ENCODE results near the gene ICOS. TPM values are rescaled to one million over a fixed set of nuclear protein-coding genes. Genes with fewer than 3 reads are reported as not detected.

ICOS gene
- total and polyA plus RNA-seq, 10 of the 15 experiments (the other 5 are each of a cell fraction or from before 2014, with no cell fraction given) = 0.47 to 36.0 (median 0.87) TPM

- intact Hi-C loops (cut with micrococcal nuclease; ENCODE audit: unreplicated experiment) (loop anchor here (5.0 kb wide), 1 partner anchor 423 kb away; no protein-coding TSS in a partner anchor), in situ Hi-C loops (cut with MboI) (no loop called here)
- ATAC-seq (no peak), DNase-seq (ENCODE audit: low read depth, low spot score) (no peak), FAIRE-seq (no peak)
- H3K27ac ChIP-seq (ENCODE audit: control insufficient read depth, insufficient read depth) = no peak overlapping the region
- H3K27me3 ChIP-seq (replicated peaks in 1 of 2; ENCODE audit: control insufficient read depth in 2 of 2, insufficient read depth in 2 of 2, low read length in 1 of 2) = 0 out of 4 replicates have a peak, but pooled peaks cover 0 to 5% of the 10 kb centered on the region in 2 experiments
- TF ChIP-seq STAT1 (conservative IDR thresholded peaks at IDR 0.05) (no peak), ZNF592 (IDR thresholded peaks at IDR 0.05) (no peak), SRF (IDR thresholded peaks at IDR 0.05; ENCODE audit: low read depth in 2 of 2, low read length in 2 of 2) (no peak), SMARCA5 (IDR thresholded peaks at IDR 0.05) (no peak), HDGF (IDR thresholded peaks at IDR 0.05) (no peak), RFX5 (IDR thresholded peaks at IDR 0.05; ENCODE audit: low read depth, low read length) (no peak)
- H4K20me1 ChIP-seq (ENCODE audit: control insufficient read depth, insufficient read depth) = no peaks in the 10 kb centered on the region
- ChIA-PET SMC1A (ENCODE audit: uncharacterized antibody, unreplicated experiment) (interaction anchor here (1.1 kb wide), 1 partner anchor 421 kb away, joined by 3 read pairs; no protein-coding TSS in a partner anchor), CTCF (no interaction called here), POLR2A (no interaction called here), RAD21 (ENCODE audit: unreplicated experiment) (no interaction called here)
- BruUV-seq (replicated peaks) = no TSS peak
- no peak overlapping the region for H3K4me2 ChIP-seq (ENCODE audit: control insufficient read depth, insufficient read depth)
- no peak overlapping the region for H3K9ac ChIP-seq (ENCODE audit: control insufficient read depth, insufficient read depth, low read length)
- no peaks in the 10 kb centered on the region for H3K4me1 ChIP-seq (ENCODE audit: control insufficient read depth, insufficient read depth, low read length)
- no peaks in the 10 kb centered on the region for H3K36me3 ChIP-seq (ENCODE audit: control insufficient read depth in 2 of 2, insufficient read depth in 2 of 2, low read length in 1 of 2)
- no peak overlapping the region for H2AFZ ChIP-seq (ENCODE audit: control insufficient read depth, low read depth, low read length)
- H3K79me2 ChIP-seq (ENCODE audit: control insufficient read depth, insufficient read depth, low read length) = no peaks in the 10 kb centered on the region
- peaks cover 4% of the 10 kb centered on the region; the same call in 2 of the 3 replicates for H3K9me3 ChIP-seq (replicated peaks; ENCODE audit: control insufficient read depth, insufficient read depth, low read length)
- H3K4me3 ChIP-seq = no peak overlapping the region
These were observed 30.9 kb upstream of the ICOS start for GRCh38 chr2:203905656-203906055.

Data from GM12878 (cell line).